K562 (cell line): ENCODE data around the gene TSC1. TPM values are rescaled to one million over a fixed set of nuclear protein-coding genes. Genes with fewer than 3 reads are reported as not detected.

Experiments used
- ATAC-seq: fragments of 200-7000 bp; cut with Tn5 transposase; 3 replicates; pipeline ENCODE4 v1.9.1; 2020; ENCODE audit warnings: moderate library complexity
- BruUV-seq: library from RNA; stranded (reverse); fragments of 400-500 nt; replicated peaks from 2 replicates; lab custom pipeline; 2021; lab: Mats Ljungman, UMichigan
- CTCF ChIA-PET: fragments of 300-600 bp; formaldehyde crosslinking; extraction: SDS; loops from one replicate; lab custom pipeline; 2021; ENCODE audit warnings: low intra/inter-chr PET ratio; lab: Yijun Ruan, JAX
- POLR2A ChIA-PET: fragments of 300-600, 350-650 bp; sonication (Branson Sonifier 250); formaldehyde crosslinking; extraction: SDS; loops from one replicate; lab custom pipeline; 2021; ENCODE audit warnings: antibody characterized with exemption, inconsistent platforms; lab: Yijun Ruan, JAX
- DNase-seq, 4 experiments: peaks; one replicate each; pipeline versions ENCODE4 v3.0.0 to v3.0.0-alpha.2; 2011 to 2018; ENCODE audit warnings: low spot score in 3 of 4, mixed read lengths in 3 of 4; ENCODE audit errors: extremely low read depth in 1 of 4
- FAIRE-seq: peaks from 2 replicates; lab custom pipeline; 2011; peaks lifted over from hg19 to GRCh38; lab: Jason Lieb, UNC
- H2AFZ ChIP-seq: 2 replicates; pipeline ENCODE4 v1.6.0; 2011; ENCODE audit warnings: low read depth, low read length, control low read depth, inconsistent platforms
- H3K27ac ChIP-seq: fragments of 200-600 bp; 3 replicates; pipeline ENCODE4 v1.8.0; 2011; ENCODE audit warnings: low read depth, mild to moderate bottlenecking, control low read depth, inconsistent platforms, low read length, moderate library complexity, mixed read lengths; ENCODE audit errors: extremely low read depth
- H3K27me3 ChIP-seq, 2 experiments: fragments of 300-600 bp in 1 of 2; 2 replicates in 1 of 2; 3 replicates in 1 of 2; pipeline versions ENCODE4 v1.6.0 to v1.8.0; 2011; ENCODE audit warnings: inconsistent platforms in 2 of 2, low read length in 2 of 2, mild to moderate bottlenecking in 1 of 2, mixed read lengths in 1 of 2, moderate library complexity in 1 of 2; ENCODE audit not compliant: control insufficient read depth in 2 of 2, insufficient read depth in 2 of 2
- H3K36me3 ChIP-seq: fragments of 300-600 bp; 3 replicates; pipeline ENCODE4 v1.8.0; 2011; ENCODE audit warnings: mild to moderate bottlenecking, low read length, inconsistent platforms; ENCODE audit not compliant: control insufficient read depth, insufficient read depth
- H3K4me1 ChIP-seq, 2 experiments: fragments of 200-600 bp in 1 of 2; replicated peaks in 1 of 2; 2 replicates in 1 of 2; 3 replicates in 1 of 2; pipeline versions ENCODE4 v1.5.1 to v1.8.0; 2011; ENCODE audit warnings: inconsistent platforms in 2 of 2, low read length in 2 of 2, mild to moderate bottlenecking in 1 of 2, mixed read lengths in 1 of 2, moderate library complexity in 1 of 2; ENCODE audit not compliant: control insufficient read depth in 2 of 2, insufficient read depth in 2 of 2
- H3K4me2 ChIP-seq: 2 replicates; pipeline ENCODE4 v1.6.1; 2011; ENCODE audit warnings: low read length, control low read depth, inconsistent platforms, mixed read lengths; ENCODE audit not compliant: insufficient read depth
- H3K4me3 ChIP-seq: fragments of 200-600 bp; sonication (generic), shearing (Covaris generic); 2 replicates; pipeline ENCODE4 v1.5.1; 2016; ENCODE audit warnings: control low read depth, inconsistent platforms
- H3K79me2 ChIP-seq: fragments of 200-600 bp; 3 replicates; pipeline ENCODE4 v1.8.0; 2011; ENCODE audit warnings: low read length, inconsistent platforms; ENCODE audit not compliant: control insufficient read depth, insufficient read depth
- H3K9ac ChIP-seq, 2 experiments: 2 replicates each; pipeline versions ENCODE4 v1.6.0 to v1.6.1; 2011; ENCODE audit warnings: low read depth in 2 of 2, low read length in 2 of 2, control low read depth in 1 of 2, inconsistent platforms in 1 of 2, mild to moderate bottlenecking in 1 of 2, mixed read lengths in 1 of 2; ENCODE audit not compliant: insufficient read depth in 1 of 2
- H3K9me1 ChIP-seq: one replicate; pipeline ENCODE4 v1.6.0; 2011; ENCODE audit warnings: inconsistent platforms, mild to moderate bottlenecking, low read length, moderate library complexity; ENCODE audit not compliant: control insufficient read depth, insufficient read depth
- H3K9me3 ChIP-seq: replicated peaks from 2 replicates; pipeline ENCODE4 v1.5.1; 2011; ENCODE audit warnings: low read depth, low read length, inconsistent platforms; ENCODE audit not compliant: control insufficient read depth, insufficient read depth
- H4K20me1 ChIP-seq: replicated peaks from 2 replicates; pipeline ENCODE4 v1.6.1; 2011; ENCODE audit warnings: low read length, inconsistent platforms, mixed read lengths; ENCODE audit not compliant: control insufficient read depth, insufficient read depth
- C11orf30 ChIP-seq: fragments of 450-650 bp; IDR thresholded peaks from 2 replicates; pipeline ENCODE4 v1.6.1; 2016; ENCODE audit warnings: low read depth, mild to moderate bottlenecking
- FOSL1 ChIP-seq: fragments of 200-800 bp; sonication (Bioruptor generic); conservative IDR thresholded peaks from 2 replicates; pipeline ENCODE4 v1.6.1; 2016; ENCODE audit warnings: missing genetic modification characterization, missing compliant biosample characterization
- FOXA3 ChIP-seq, 2 experiments: fragments of 450-650 bp in 1 of 2; sonication (generic) in 1 of 2; formaldehyde crosslinking; IDR thresholded peaks in 1 of 2; conservative IDR thresholded peaks in 1 of 2; 2 replicates each; pipeline versions ENCODE4 v1.4.0 to v1.8.0; 2020 to 2022; ENCODE audit warnings: mild to moderate bottlenecking in 2 of 2, missing genetic modification reagents in 1 of 2
- JUN ChIP-seq, 2 experiments: sonication (generic) in 1 of 2; formaldehyde crosslinking in 1 of 2; IDR thresholded peaks; 2 replicates each; pipeline versions ENCODE4 v1.6.1 to v1.8.0; 2012 to 2022; ENCODE audit warnings: borderline replicate concordance in 2 of 2, mild to moderate bottlenecking in 2 of 2, improper control_type of control experiment in 1 of 2, low read depth in 1 of 2, low read length in 1 of 2, missing genetic modification reagents in 1 of 2
- JUND ChIP-seq, 2 experiments: IDR thresholded peaks; 2 replicates in 1 of 2; 3 replicates in 1 of 2; pipeline ENCODE4 v1.6.1; 2011; ENCODE audit warnings: borderline replicate concordance in 2 of 2, low read depth in 2 of 2, low read length in 2 of 2, improper control_type of control experiment in 1 of 2, missing biosample characterization in 1 of 2, missing genetic modification characterization in 1 of 2, missing genetic modification reagents in 1 of 2
- RAD21 ChIP-seq, 2 experiments: fragments of 250-450 bp in 1 of 2; fragments of 450-650 bp in 1 of 2; sonication (Bioruptor Pico) in 1 of 2; formaldehyde crosslinking in 1 of 2; IDR thresholded peaks in 1 of 2; conservative IDR thresholded peaks in 1 of 2; 2 replicates each; pipeline versions ENCODE4 v1.4.0 to v1.8.0; 2020 to 2022; ENCODE audit warnings: mild to moderate bottlenecking in 2 of 2, moderate library complexity in 1 of 2
- RBM34 ChIP-seq: fragments of 200-400 bp; formaldehyde crosslinking; IDR thresholded peaks from 2 replicates; pipeline ENCODE4 v1.6.1; 2018; ENCODE audit warnings: low read length, borderline replicate concordance; ENCODE audit not compliant: insufficient read depth
- SMARCC2 ChIP-seq: fragments of 450-650 bp; IDR thresholded peaks from 2 replicates; pipeline ENCODE4 v1.6.1; 2017; ENCODE audit warnings: antibody characterized with exemption, moderate library complexity, mild to moderate bottlenecking, low read depth
- SMARCE1 ChIP-seq: fragments of 450-650 bp; IDR thresholded peaks from 2 replicates; pipeline ENCODE4 v1.7.1; 2016; ENCODE audit warnings: mild to moderate bottlenecking
- TEAD2 ChIP-seq: fragments of 450-650 bp; IDR thresholded peaks from 2 replicates; pipeline ENCODE4 v1.6.1; 2016; ENCODE audit warnings: missing genetic modification characterization, control low read depth, missing compliant biosample characterization
- TRIM24 ChIP-seq, 2 experiments: fragments of 450-650 bp; IDR thresholded peaks; 2 replicates each; pipeline ENCODE4 v1.6.1; 2016
- TRIM28 ChIP-seq: fragments of 450-650 bp; IDR thresholded peaks from 2 replicates; pipeline ENCODE4 v1.6.1; 2017
- ZNF668 ChIP-seq: fragments of 250-450 bp; sonication (Bioruptor Pico); IDR thresholded peaks from 2 replicates; pipeline ENCODE4 v1.8.0; 2022; ENCODE audit warnings: mild to moderate bottlenecking, inconsistent platforms
- ZSCAN32 ChIP-seq: fragments of 450-650 bp; formaldehyde crosslinking; IDR thresholded peaks from 2 replicates; pipeline ENCODE4 v1.4.0; 2020; ENCODE audit warnings: mild to moderate bottlenecking, moderate library complexity
- WGBS: fragments of 100-300 bp; shearing (Covaris generic); methylation state at CpG from one replicate; pipeline ENCODE4 v1.1.6; 2016; ENCODE audit warnings: low coverage, mixed read lengths; ENCODE audit not compliant: insufficient coverage; ENCODE audit errors: missing lambda C conversion rate; 5-methylcytosine and 5-hydroxymethylcytosine counted together
- in situ Hi-C: fragments of 300-500 bp; cut with MboI; formaldehyde crosslinking; loops from 4 replicates; pipeline ENCODE4 v1.15.0; 2018; ENCODE audit warnings: inconsistent platforms, mixed read lengths
- intact Hi-C: fragments of 100-400 bp; cut with micrococcal nuclease; formaldehyde crosslinking; loops from 2 replicates; pipeline ENCODE4 v1.14.2; 2022
- polyA plus RNA-seq, 8 experiments: library from polyadenylated mRNA; depleted of rRNA in 4 of 8; stranded (reverse) in 5 of 8; unstranded in 3 of 8; fragments of >200 nt; fragmentation: Nextera tagmentation in 2 of 8; fragmentation: Illumina TruSeq in 1 of 8; extraction: Ambion mirVana in 2 of 8; extraction: Trizol in 1 of 8; gene quantifications; 2 replicates each; pipeline versions ENCODE4 v1.2.1 to v1.2.3, GENCODE V29; 2011 to 2014; ENCODE audit warnings: inconsistent platforms in 1 of 8, missing spikeins in 1 of 8
- total RNA-seq, 7 experiments: library from RNA; depleted of rRNA in 6 of 7; stranded (reverse); fragments of >200 nt in 6 of 7; fragmentation: Illumina TruSeq in 2 of 7; extraction: Trizol in 2 of 7; gene quantifications; 2 replicates each; pipeline versions ENCODE4 v1.2.1 to v1.2.3, GENCODE V29; 2011 to 2021; ENCODE audit warnings: low replicate concordance in 1 of 7
- TF ChIP-seq, protein P1 (sequence below): fragments of 250-450 bp; sonication (Bioruptor Pico); IDR thresholded peaks from 2 replicates; pipeline ENCODE4 v1.5.0; 2021; ENCODE audit warnings: mild to moderate bottlenecking, borderline replicate concordance
- TF ChIP-seq, protein P2 (sequence below), 2 experiments: fragments of 450-650 bp in 1 of 2; sonication (generic) in 1 of 2; formaldehyde crosslinking in 1 of 2; IDR thresholded peaks in 1 of 2; conservative IDR thresholded peaks in 1 of 2; 2 replicates each; pipeline versions ENCODE4 v1.6.1 to v1.8.1; 2016 to 2023; ENCODE audit warnings: mild to moderate bottlenecking in 2 of 2, moderate library complexity in 2 of 2, inconsistent platforms in 1 of 2, missing genetic modification reagents in 1 of 2

The TSC1 gene
- total and polyA plus RNA-seq, 9 of the 15 experiments (the other 6 are each of a cell fraction or from before 2014, with no cell fraction given), result 6.9 to 37.6 (median 18.6) TPM

GRCh38 chr9:132937463-132937901 lies 6.9 kb downstream of the TSC1 start:
- ChIA-PET POLR2A (interaction anchor here (1.3 kb wide), 1 partner anchor 36 kb away, joined by 3 read pairs; no protein-coding TSS in a partner anchor), CTCF (no interaction called here)
- WGBS, result 44% methylated on average over 7 of the region's 7 CpGs
- intact Hi-C loops (no loop called here), in situ Hi-C loops (no loop called here)
- Histone ChIP-seq H2AFZ (no peak overlapping the region), H3K27me3 (no peaks in the 10 kb centered on the region), H3K9me1 (no peaks in the 10 kb centered on the region), H3K36me3 (peaks cover 9% of the 10 kb centered on the region; the same call in 1 of the 3 replicates), H3K79me2 (peaks cover 46% of the 10 kb centered on the region), H3K9ac (no peak overlapping the region), H3K9me3 (no peaks in the 10 kb centered on the region), H3K4me1 (peaks cover 0 to 7% of the 10 kb centered on the region in 2 experiments; a peak in 4 of 5 replicates), H4K20me1 (no peaks in the 10 kb centered on the region), H3K4me2 (no peak overlapping the region; the same call in 1 of the 2 replicates), H3K4me3 (no peak overlapping the region), H3K27ac (peak overlapping the region; percentile 43; the same call in 1 of the 3 replicates)
- no TSS peak for BruUV-seq
- FAIRE-seq, result no peak
- no peak for DNase-seq
- ATAC-seq, result peak; percentile 66
- TF ChIP-seq JUN (IDR thresholded peaks at IDR 0.05; ENCODE audit: borderline replicate concordance, low read depth, low read length), result 0 out of 2 replicates have a peak, but pooled peaks have one; percentile 8
- TF ChIP-seq JUN (CRISPR knock-in tag; IDR thresholded peaks at IDR 0.05; ENCODE audit: borderline replicate concordance), result no peak
- peak; percentile 89 for TF ChIP-seq FOSL1 (tag)
- 0 out of 2 replicates have a peak, but pooled peaks have one; percentile 55 for TF ChIP-seq TRIM28
- no peak for TF ChIP-seq ZSCAN32 (CRISPR knock-in tag)
- no peak for TF ChIP-seq TEAD2 (tag)
- TF ChIP-seq C11orf30, result no peak
- TF ChIP-seq SMARCE1, result peak; percentile 66; the same call in 1 of the 2 replicates
- TF ChIP-seq, protein P1, sequence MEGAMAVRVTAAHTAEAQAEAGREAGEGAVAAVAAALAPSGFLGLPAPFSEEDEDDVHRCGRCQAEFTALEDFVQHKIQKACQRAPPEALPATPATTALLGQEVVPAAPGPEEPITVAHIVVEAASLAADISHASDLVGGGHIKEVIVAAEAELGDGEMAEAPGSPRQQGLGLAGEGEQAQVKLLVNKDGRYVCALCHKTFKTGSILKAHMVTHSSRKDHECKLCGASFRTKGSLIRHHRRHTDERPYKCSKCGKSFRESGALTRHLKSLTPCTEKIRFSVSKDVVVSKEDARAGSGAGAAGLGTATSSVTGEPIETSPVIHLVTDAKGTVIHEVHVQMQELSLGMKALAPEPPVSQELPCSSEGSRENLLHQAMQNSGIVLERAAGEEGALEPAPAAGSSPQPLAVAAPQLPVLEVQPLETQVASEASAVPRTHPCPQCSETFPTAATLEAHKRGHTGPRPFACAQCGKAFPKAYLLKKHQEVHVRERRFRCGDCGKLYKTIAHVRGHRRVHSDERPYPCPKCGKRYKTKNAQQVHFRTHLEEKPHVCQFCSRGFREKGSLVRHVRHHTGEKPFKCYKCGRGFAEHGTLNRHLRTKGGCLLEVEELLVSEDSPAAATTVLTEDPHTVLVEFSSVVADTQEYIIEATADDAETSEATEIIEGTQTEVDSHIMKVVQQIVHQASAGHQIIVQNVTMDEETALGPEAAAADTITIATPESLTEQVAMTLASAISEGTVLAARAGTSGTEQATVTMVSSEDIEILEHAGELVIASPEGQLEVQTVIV (CRISPR knock-in tag), result no peak
- TF ChIP-seq, protein P2, sequence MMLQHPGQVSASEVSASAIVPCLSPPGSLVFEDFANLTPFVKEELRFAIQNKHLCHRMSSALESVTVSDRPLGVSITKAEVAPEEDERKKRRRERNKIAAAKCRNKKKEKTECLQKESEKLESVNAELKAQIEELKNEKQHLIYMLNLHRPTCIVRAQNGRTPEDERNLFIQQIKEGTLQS (IDR thresholded peaks at IDR 0.05), result peak; percentile 79
- TF ChIP-seq, protein P2 (CRISPR knock-in tag; conservative IDR thresholded peaks at IDR 0.05), result no peak
- peak; percentile 34 to 68; a peak in 3 of 4 replicates for TF ChIP-seq TRIM24 (IDR thresholded peaks at IDR 0.05)
- TF ChIP-seq JUND (IDR thresholded peaks at IDR 0.05; ENCODE audit: borderline replicate concordance, low read depth, low read length), result 0 out of 2 replicates have a peak, but pooled peaks have one; percentile 29
- TF ChIP-seq JUND (tag; IDR thresholded peaks at IDR 0.05; ENCODE audit: borderline replicate concordance, low read depth, low read length), result peak; percentile 56; the same call in 2 of the 3 replicates
- peak; percentile 55; the same call in 1 of the 2 replicates for TF ChIP-seq SMARCC2
- no peak for TF ChIP-seq RAD21 (CRISPR knock-in tag; conservative IDR thresholded peaks at IDR 0.05 in 1 of 2, IDR thresholded peaks at IDR 0.05 in 1 of 2)
- TF ChIP-seq ZNF668 (CRISPR knock-in tag), result no peak
- TF ChIP-seq FOXA3 (CRISPR knock-in tag; conservative IDR thresholded peaks at IDR 0.05 in 1 of 2, IDR thresholded peaks at IDR 0.05 in 1 of 2), result 0 out of 4 replicates have a peak, but pooled peaks of 1 of the 2 experiments have one; percentile 32
- no peak for TF ChIP-seq RBM34
